H1 (cell line): ENCODE results near the gene ISM1. TPM values are rescaled to one million over a fixed set of nuclear protein-coding genes. Genes with fewer than 3 reads are reported as not detected.

Experiments used
- CTCF ChIA-PET: fragments of 300-600 bp; sonication (Branson Sonifier 250); formaldehyde crosslinking; loops from one replicate; lab custom pipeline; 2021; ENCODE audit not compliant: partially characterized antibody; lab: Charles Lee
- POLR2A ChIA-PET: fragments of 300-600 bp; sonication (Branson Sonifier 250); formaldehyde crosslinking; loops from one replicate; lab custom pipeline; 2021; ENCODE audit warnings: inconsistent platforms; ENCODE audit not compliant: partially characterized antibody; lab: Charles Lee
- DNase-seq, 2 experiments: peaks; one replicate each; pipeline versions ENCODE4 v3.0.0 to v3.0.0-alpha.2; 2010 to 2022; ENCODE audit warnings: low spot score in 2 of 2, low read depth in 1 of 2, mixed read lengths in 1 of 2
- FAIRE-seq: peaks from 2 replicates; lab custom pipeline; 2011; peaks lifted over from hg19 to GRCh38; lab: Jason Lieb, UNC
- H2AFZ ChIP-seq: 2 replicates; pipeline ENCODE4 v1.8.1; 2012; ENCODE audit warnings: low read length, inconsistent platforms
- H2AK5ac ChIP-seq: 2 replicates; pipeline ENCODE4 v1.6.1; 2013; ENCODE audit warnings: low read depth, low read length
- H2BK120ac ChIP-seq: replicated peaks from 2 replicates; pipeline ENCODE3; 2013; ENCODE audit warnings: low read depth, low read length, inconsistent platforms
- H2BK12ac ChIP-seq: 2 replicates; pipeline ENCODE4 v1.6.1; 2013; ENCODE audit warnings: low read depth, low read length
- H2BK15ac ChIP-seq: 2 replicates; pipeline ENCODE4 v1.6.1; 2013; ENCODE audit warnings: low read length
- H2BK20ac ChIP-seq: 2 replicates; pipeline ENCODE4 v1.6.1; 2013; ENCODE audit warnings: low read length
- H2BK5ac ChIP-seq: 2 replicates; pipeline ENCODE4 v1.6.1; 2013; ENCODE audit warnings: low read depth, low read length
- H3K14ac ChIP-seq: 2 replicates; pipeline ENCODE4 v1.6.1; 2013; ENCODE audit warnings: inconsistent platforms; ENCODE audit not compliant: insufficient read length
- H3K18ac ChIP-seq: 2 replicates; pipeline ENCODE4 v1.6.1; 2013; ENCODE audit warnings: low read length; ENCODE audit errors: extremely low read depth
- H3K23ac ChIP-seq: 2 replicates; pipeline ENCODE4 v1.6.1; 2013; ENCODE audit warnings: inconsistent platforms; ENCODE audit not compliant: insufficient read length
- H3K23me2 ChIP-seq: 2 replicates; pipeline ENCODE4 v1.6.1; 2013; ENCODE audit warnings: low read depth, low read length
- H3K27ac ChIP-seq: 2 replicates; pipeline ENCODE4 v1.6.1; 2011; ENCODE audit warnings: low read depth, low read length, inconsistent platforms
- H3K27me3 ChIP-seq, 4 experiments: replicated peaks in 1 of 4; 1 replicate in 1 of 4; 2 replicates in 3 of 4; pipeline versions ENCODE4 v1.6.1 to v1.8.1; 2011 to 2013; ENCODE audit warnings: low read length in 3 of 4, mild to moderate bottlenecking in 3 of 4, inconsistent platforms in 2 of 4, mixed read lengths in 2 of 4, moderate library complexity in 1 of 4; ENCODE audit not compliant: control insufficient read depth in 3 of 4, insufficient read depth in 3 of 4; ENCODE audit errors: extremely low read depth in 1 of 4
- H3K36me3 ChIP-seq, 4 experiments: 2 replicates each; pipeline versions ENCODE4 v1.6.1 to v1.8.1; 2011 to 2013; ENCODE audit warnings: mild to moderate bottlenecking in 4 of 4, low read length in 3 of 4, moderate library complexity in 2 of 4, control low read depth in 1 of 4, inconsistent platforms in 1 of 4; ENCODE audit not compliant: insufficient read depth in 4 of 4, control insufficient read depth in 2 of 4
- H3K4ac ChIP-seq: replicated peaks from 2 replicates; pipeline ENCODE3; 2013; ENCODE audit warnings: low read length, low read depth, mixed read lengths, inconsistent platforms; ENCODE audit not compliant: insufficient read length
- H3K4me1 ChIP-seq, 4 experiments: replicated peaks in 1 of 4; 1 replicate in 1 of 4; 2 replicates in 3 of 4; pipeline versions ENCODE4 v1.6.1 to v1.8.1; 2011 to 2013; ENCODE audit warnings: low read length in 3 of 4, inconsistent platforms in 2 of 4, mixed read lengths in 1 of 4; ENCODE audit not compliant: insufficient read depth in 4 of 4, control insufficient read depth in 3 of 4
- H3K4me2 ChIP-seq, 2 experiments: 2 replicates each; pipeline versions ENCODE4 v1.6.1 to v1.8.1; 2011 to 2013; ENCODE audit warnings: low read depth in 2 of 2, low read length in 2 of 2, control low read depth in 1 of 2, inconsistent platforms in 1 of 2, mild to moderate bottlenecking in 1 of 2; ENCODE audit not compliant: insufficient read depth in 1 of 2
- H3K4me3 ChIP-seq, 4 experiments: fragments of 200-600, 300-600 bp in 1 of 4; sonication (generic), shearing (Covaris generic), sonication (Bioruptor Twin) in 1 of 4; 2 replicates each; pipeline versions ENCODE4 v1.5.1 to v1.8.1; 2011 to 2016; ENCODE audit warnings: low read length in 4 of 4, low read depth in 3 of 4, control low read depth in 2 of 4, inconsistent platforms in 2 of 4, mild to moderate bottlenecking in 2 of 4, mixed read lengths in 1 of 4, moderate library complexity in 1 of 4; ENCODE audit not compliant: insufficient read depth in 2 of 4; ENCODE audit errors: extremely low read depth in 1 of 4
- H3K56ac ChIP-seq: replicated peaks from 2 replicates; pipeline ENCODE3; 2013; ENCODE audit warnings: low read depth, mild to moderate bottlenecking, mixed read lengths, low read length, inconsistent platforms; ENCODE audit not compliant: insufficient read length
- H3K79me1 ChIP-seq: 2 replicates; pipeline ENCODE4 v1.6.1; 2013; ENCODE audit warnings: low read depth, low read length, control low read depth
- H3K79me2 ChIP-seq, 2 experiments: 2 replicates each; pipeline versions ENCODE4 v1.6.1 to v1.8.1; 2012 to 2013; ENCODE audit warnings: low read length in 2 of 2, mild to moderate bottlenecking in 2 of 2, inconsistent platforms in 1 of 2; ENCODE audit not compliant: insufficient read depth in 2 of 2, control insufficient read depth in 1 of 2
- H3K9ac ChIP-seq, 4 experiments: replicated peaks in 1 of 4; 1 replicate in 1 of 4; 2 replicates in 3 of 4; pipeline versions ENCODE4 v1.6.1 to v1.8.1; 2011 to 2013; ENCODE audit warnings: low read depth in 3 of 4, low read length in 3 of 4, control low read depth in 2 of 4, mild to moderate bottlenecking in 2 of 4, moderate library complexity in 2 of 4, inconsistent platforms in 1 of 4; ENCODE audit errors: extremely low read depth in 1 of 4
- H3K9me3 ChIP-seq, 2 experiments: 2 replicates each; pipeline versions ENCODE4 v1.6.1 to v1.8.1; 2012 to 2013; ENCODE audit warnings: mild to moderate bottlenecking in 2 of 2, moderate library complexity in 2 of 2, control low read depth in 1 of 2, inconsistent platforms in 1 of 2, low read depth in 1 of 2, low read length in 1 of 2, mixed read lengths in 1 of 2; ENCODE audit not compliant: insufficient read depth in 2 of 2
- H4K20me1 ChIP-seq, 2 experiments: replicated peaks in 1 of 2; 2 replicates each; pipeline versions ENCODE3 to v1.8.1; 2011 to 2013; ENCODE audit warnings: inconsistent platforms in 2 of 2, low read length in 2 of 2, mild to moderate bottlenecking in 1 of 2; ENCODE audit not compliant: insufficient read depth in 2 of 2, control insufficient read depth in 1 of 2
- H4K5ac ChIP-seq: 2 replicates; pipeline ENCODE4 v1.6.1; 2013; ENCODE audit warnings: low read length, low read depth, mixed read lengths, inconsistent platforms; ENCODE audit not compliant: insufficient read length
- H4K8ac ChIP-seq: 2 replicates; pipeline ENCODE4 v1.8.0; 2013; ENCODE audit warnings: mild to moderate bottlenecking, moderate library complexity, low read length, inconsistent platforms; ENCODE audit not compliant: insufficient read depth; ENCODE audit errors: extremely low read depth
- H4K91ac ChIP-seq: replicated peaks from 2 replicates; pipeline ENCODE3; 2013; ENCODE audit warnings: low read length, mixed read lengths, inconsistent platforms; ENCODE audit not compliant: insufficient read length
- BCL11A ChIP-seq, 2 experiments: IDR thresholded peaks; one replicate each; pipeline ENCODE4 v1.6.1; 2011; ENCODE audit warnings: low read depth in 2 of 2, low read length in 2 of 2, mild to moderate bottlenecking in 2 of 2
- GABPA ChIP-seq: IDR thresholded peaks from 2 replicates; pipeline ENCODE4 v1.6.1; 2011; ENCODE audit warnings: mild to moderate bottlenecking, low read length, moderate library complexity, borderline replicate concordance; ENCODE audit not compliant: insufficient read depth
- KDM1A ChIP-seq: fragments of 200-600, 300-600 bp; sonication (generic); IDR thresholded peaks from 2 replicates; pipeline ENCODE4 v1.7.1; 2016; ENCODE audit warnings: mild to moderate bottlenecking, low read length, borderline replicate concordance
- NANOG ChIP-seq: IDR thresholded peaks from 2 replicates; pipeline ENCODE4 v1.6.1; 2011; ENCODE audit warnings: low read length, low read depth, mild to moderate bottlenecking, inconsistent platforms; ENCODE audit not compliant: insufficient read depth, poor library complexity, severe bottlenecking
- RFX5 ChIP-seq: IDR thresholded peaks from 2 replicates; pipeline ENCODE4 v1.6.1; 2011; ENCODE audit warnings: low read depth, low read length, improper control_type of control experiment, borderline replicate concordance
- RNF2 ChIP-seq: fragments of 200-900, 300-1000 bp; sonication (generic); IDR thresholded peaks from 2 replicates; pipeline ENCODE4 v1.7.1; 2016; ENCODE audit warnings: borderline replicate concordance, low read depth, mild to moderate bottlenecking, antibody characterized with exemption, low read length; ENCODE audit not compliant: poor library complexity, severe bottlenecking; ENCODE audit errors: missing control alignments
- TAF7 ChIP-seq: optimal IDR thresholded peaks from 2 replicates; pipeline ENCODE3; 2011; ENCODE audit warnings: low read depth, mild to moderate bottlenecking, inconsistent platforms, low read length, moderate library complexity, borderline replicate concordance
- ZNF274 ChIP-seq: IDR thresholded peaks from 2 replicates; pipeline ENCODE4 v1.7.0; 2012; ENCODE audit warnings: low read length, borderline replicate concordance; ENCODE audit errors: extremely low read depth
- WGBS, 2 experiments: shearing (Covaris generic) in 1 of 2; methylation state at CpG; one replicate each; pipeline versions ENCODE4 v1.1.6 to v1.1.7; 2013 to 2015; ENCODE audit warnings: low lambda C conversion rate in 2 of 2, mixed read lengths in 2 of 2, inconsistent platforms in 1 of 2, low coverage in 1 of 2, missing lambda C conversion rate in 1 of 2; ENCODE audit not compliant: insufficient replicate concordance in 2 of 2, insufficient coverage in 1 of 2, insufficient read length in 1 of 2; ENCODE audit errors: extremely low coverage in 1 of 2, missing lambda C conversion rate in 1 of 2; 5-methylcytosine and 5-hydroxymethylcytosine counted together
- polyA plus RNA-seq, 7 experiments: library from polyadenylated mRNA; depleted of rRNA in 3 of 7; stranded (reverse) in 5 of 7; unstranded in 2 of 7; fragments of >200 nt in 5 of 7; fragments of 200-250 nt in 2 of 7; gene quantifications; 1 replicate in 5 of 7; 2 replicates in 1 of 7; 4 replicates in 1 of 7; pipeline versions ENCODE4 v1.2.1 to v1.2.3, GENCODE V29; 2011 to 2013; ENCODE audit warnings: missing spikeins in 2 of 7, mixed read lengths in 2 of 7
- total RNA-seq: library from RNA; stranded (reverse); fragmentation: NEBNext Ultra II Directional; extraction: Animal tissue kit (Norgen Biotek cat#: 25700); gene quantifications from 2 replicates; pipeline ENCODE4 v1.2.1, GENCODE V29; 2021

The ISM1 gene
- total and polyA plus RNA-seq, 2 of the 8 experiments (the other 6 are each of a cell fraction or from before 2014, with no cell fraction given) = 0.62 to 0.97 TPM

DNA sequence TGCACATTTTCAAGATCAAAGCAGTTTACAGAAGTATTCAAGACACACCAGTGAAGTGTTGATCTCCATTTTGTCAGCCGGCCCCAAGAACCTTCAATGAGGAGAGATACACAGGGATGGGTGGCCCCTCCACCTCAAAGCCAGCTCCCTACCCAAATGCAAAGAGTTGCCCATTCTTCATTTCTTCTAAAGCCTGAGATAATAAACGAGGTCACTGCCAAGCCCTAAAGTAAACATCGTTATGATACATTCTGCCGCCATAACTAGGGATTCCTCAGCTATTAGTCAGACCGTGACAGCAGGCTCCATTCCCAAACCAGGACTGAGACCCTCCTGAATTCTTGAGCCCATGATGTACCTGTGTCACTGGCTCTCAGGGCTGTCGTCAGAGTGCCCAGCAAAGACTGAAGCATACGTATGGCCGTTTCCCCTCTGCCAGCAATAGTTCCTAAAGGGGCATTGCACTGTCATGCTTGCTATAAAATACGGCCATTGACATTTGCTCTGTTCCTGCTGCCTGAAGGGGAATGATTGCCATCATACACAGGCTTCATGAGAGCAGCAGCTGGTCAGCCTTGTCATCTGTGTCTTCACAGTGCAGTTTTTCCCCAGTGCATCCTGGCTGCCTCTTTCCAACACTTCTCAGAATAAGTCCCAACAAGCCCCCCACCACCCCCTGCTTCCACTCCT is 41.7 kb downstream of the ISM1 start:
- no peaks in the 10 kb centered on the region for H4K20me1 ChIP-seq
- no peak overlapping the region for H3K4me3 ChIP-seq
- WGBS, 2 experiments = 94% methylated on average over 9 of the region's 9 CpGs; no CpG with 5 or more reads in 1 of the 2 experiments
- no peak overlapping the region; the same call in 1 of the 2 replicates for H2AK5ac ChIP-seq
- POLR2A ChIA-PET = no interaction called here
- DNase-seq = no peak
- no peaks in the 10 kb centered on the region for H3K79me2 ChIP-seq
- no peak overlapping the region for H3K23ac ChIP-seq
- no peak overlapping the region for H2BK15ac ChIP-seq
- H3K56ac ChIP-seq = no peak overlapping the region
- no peak overlapping the region for H2BK20ac ChIP-seq
- no peak overlapping the region for H3K18ac ChIP-seq
- no peaks in the 10 kb centered on the region for H3K27me3 ChIP-seq
- H3K14ac ChIP-seq = no peak overlapping the region
- H3K9ac ChIP-seq = no peak overlapping the region
- no peaks in the 10 kb centered on the region for H3K23me2 ChIP-seq
- peaks cover 0 to 2% (median 0%) of the 10 kb centered on the region in 4 experiments; a peak in 1 of 7 replicates for H3K4me1 ChIP-seq
- H4K8ac ChIP-seq = no peak overlapping the region
- no peak overlapping the region for H2BK12ac ChIP-seq
- H2BK120ac ChIP-seq = no peak overlapping the region
- no peak overlapping the region for H3K27ac ChIP-seq
- CTCF ChIA-PET = interaction anchor here (0.6 to 3.7 kb wide), 23 partner anchors 9 to 338 kb away, joined by 3 to 41 read pairs (median 4); no protein-coding TSS in a partner anchor
- H4K5ac ChIP-seq = no peak overlapping the region
- H3K79me1 ChIP-seq = no peaks in the 10 kb centered on the region
- H3K9me3 ChIP-seq = no peaks in the 10 kb centered on the region
- TF ChIP-seq RNF2 = no peak
- no peak for TF ChIP-seq KDM1A
- TF ChIP-seq RFX5 = no peak
- TF ChIP-seq GABPA = no peak
- TF ChIP-seq ZNF274 = no peak
- TF ChIP-seq NANOG = no peak
- TF ChIP-seq TAF7 = no peak
- TF ChIP-seq BCL11A (IDR thresholded peaks at IDR 0.05; ENCODE audit: low read depth in 2 of 2, low read length in 2 of 2) = no peak
- TF ChIP-seq, all 59 proteins: peak for 0
- H4K91ac ChIP-seq = no peak overlapping the region
- H3K4ac ChIP-seq = no peak overlapping the region
- H3K36me3 ChIP-seq = no peaks in the 10 kb centered on the region
- no peak for FAIRE-seq
- no peak overlapping the region for H2BK5ac ChIP-seq
- H2AFZ ChIP-seq = no peak overlapping the region
- H3K4me2 ChIP-seq = no peak overlapping the region
